COLO668 (cell line): ENCODE data around the gene SLC25A1.
A peak's percentile ranks its signal among the peaks of the same experiment; 100 is the strongest.

Experiments used
- DNase-seq: peaks from one replicate; lab custom pipeline; 2025; ENCODE audit not compliant: unreplicated experiment; lab: John Stamatoyannopoulos, UW

SLC25A1 gene

GRCh38 chr22:19178657-19179496 lies at the start of gene SLC25A1:
TSS of gene SLC25A1 (minus strand) at chr22:19178736. CDS start at chr22:19178673, 63 bp downstream.
- DNase-seq, result peak; percentile 89

GRCh38 chr22:19228179-19228578 lies 49.6 kb upstream of the SLC25A1 start:
- no peak for DNase-seq

- no peak for DNase-seq
Observed at GRCh38 chr22:19226428-19226827, 47.9 kb upstream of the SLC25A1 start.

GRCh38 chr22:19225560-19225959 lies 47.0 kb upstream of the SLC25A1 start:
- no peak for DNase-seq

- DNase-seq, result no peak
Observed at GRCh38 chr22:19224985-19225384, 46.4 kb upstream of the SLC25A1 start.

- DNase-seq, result no peak
Observed at GRCh38 chr22:19224557-19224956, 46.0 kb upstream of the SLC25A1 start.

- no peak for DNase-seq
Observed at GRCh38 chr22:19223617-19224016, 45.1 kb upstream of the SLC25A1 start.

GRCh38 chr22:19223110-19223509 lies 44.6 kb upstream of the SLC25A1 start:
- no peak for DNase-seq

- no peak for DNase-seq
Observed at GRCh38 chr22:19222242-19223005, 43.9 kb upstream of the SLC25A1 start.

- no peak for DNase-seq
Observed at GRCh38 chr22:19220867-19221266, 42.3 kb upstream of the SLC25A1 start.

GRCh38 chr22:19218541-19219233 lies 40.2 kb upstream of the SLC25A1 start:
- no peak for DNase-seq

GRCh38 chr22:19216579-19216978 lies 38.0 kb upstream of the SLC25A1 start:
- no peak for DNase-seq

GRCh38 chr22:19215360-19215759 lies 36.8 kb upstream of the SLC25A1 start:
- DNase-seq, result no peak

GRCh38 chr22:19214078-19214473 lies 35.5 kb upstream of the SLC25A1 start:
- no peak for DNase-seq

GRCh38 chr22:19213442-19214077 lies 35.0 kb upstream of the SLC25A1 start:
- no peak for DNase-seq

- no peak for DNase-seq
Observed at GRCh38 chr22:19213001-19213400, 34.5 kb upstream of the SLC25A1 start.

GRCh38 chr22:19212302-19212870 lies 33.9 kb upstream of the SLC25A1 start:
- no peak for DNase-seq

- DNase-seq, result no peak
Observed at GRCh38 chr22:19210188-19210587, 31.7 kb upstream of the SLC25A1 start.

GRCh38 chr22:19208287-19208847 lies 29.8 kb upstream of the SLC25A1 start:
- no peak for DNase-seq

GRCh38 chr22:19207884-19208283 lies 29.3 kb upstream of the SLC25A1 start:
- no peak for DNase-seq
